CD4-positive, alpha-beta T cell (primary cell): ENCODE results near the gene GRIN1. TPM values are rescaled to one million over a fixed set of nuclear protein-coding genes. Genes with fewer than 3 reads are reported as not detected.

Experiments used
- ATAC-seq: fragments of 200-7000 bp; cut with Tn5 transposase; one replicate; pipeline ENCODE4 v1.10.0; 2022; ENCODE audit warnings: mild to moderate bottlenecking; ENCODE audit not compliant: poor library complexity
- CTCF ChIA-PET: fragments of 350-600 bp; sonication (Branson Sonifier 250); formaldehyde crosslinking; loops from one replicate; lab custom pipeline; 2021; ENCODE audit warnings: antibody characterized with exemption, inconsistent platforms; lab: Charles Lee
- POLR2A ChIA-PET: fragments of 350-600 bp; sonication (Branson Sonifier 250); formaldehyde crosslinking; loops from one replicate; lab custom pipeline; 2021; ENCODE audit warnings: antibody characterized with exemption, inconsistent platforms; lab: Charles Lee
- DNase-seq, 14 experiments: peaks; one replicate each; pipeline ENCODE4 v3.0.0-alpha.2; 2013 to 2020; ENCODE audit warnings: mixed read lengths in 2 of 14
- H3K27ac ChIP-seq, 2 donors: one replicate each; pipeline versions ENCODE4 v1.5.1 to v1.7.0; 2013; ENCODE audit warnings: low read length in 2 of 2, low read depth in 1 of 2, mild to moderate bottlenecking in 1 of 2
- H3K27me3 ChIP-seq, 2 experiments: 1 replicate in 1 of 2; 2 replicates in 1 of 2; pipeline versions ENCODE4 v1.6.1 to v1.7.0; 2013; ENCODE audit warnings: low read length in 2 of 2, control low read depth in 1 of 2, mild to moderate bottlenecking in 1 of 2, moderate library complexity in 1 of 2; ENCODE audit not compliant: insufficient read depth in 2 of 2, control insufficient read depth in 1 of 2
- H3K36me3 ChIP-seq: one replicate; pipeline ENCODE4 v1.6.1; 2013; ENCODE audit warnings: low read length, control low read depth; ENCODE audit not compliant: insufficient read depth
- H3K4me1 ChIP-seq: one replicate; pipeline ENCODE4 v1.6.1; 2013; ENCODE audit warnings: low read length, control low read depth; ENCODE audit not compliant: insufficient read depth
- H3K4me3 ChIP-seq: one replicate; pipeline ENCODE4 v1.5.1; 2013; ENCODE audit warnings: mild to moderate bottlenecking, low read length, moderate library complexity
- H3K9me3 ChIP-seq, 2 experiments: 1 replicate in 1 of 2; 2 replicates in 1 of 2; pipeline versions ENCODE4 v1.6.1 to v1.7.0; 2013; ENCODE audit warnings: low read length in 2 of 2, mild to moderate bottlenecking in 2 of 2, control low read depth in 1 of 2, moderate library complexity in 1 of 2; ENCODE audit not compliant: control insufficient read depth in 1 of 2, insufficient read depth in 1 of 2
- H3K27ac Mint-ChIP-seq: one replicate; pipeline ENCODE4 v1.8.0; 2020; ENCODE audit warnings: mixed read lengths
- H3K27me3 Mint-ChIP-seq: one replicate; pipeline ENCODE4 v1.8.0; 2021; ENCODE audit warnings: mixed read lengths
- H3K36me3 Mint-ChIP-seq: one replicate; pipeline ENCODE4 v1.8.0; 2021; ENCODE audit warnings: low read depth, mixed read lengths
- H3K4me1 Mint-ChIP-seq: one replicate; pipeline ENCODE4 v1.8.0; 2021; ENCODE audit warnings: low read depth, mixed read lengths
- H3K4me3 Mint-ChIP-seq: one replicate; pipeline ENCODE4 v1.8.0; 2020; ENCODE audit warnings: mild to moderate bottlenecking, mixed read lengths
- H3K9me3 Mint-ChIP-seq: one replicate; pipeline ENCODE4 v1.8.0; 2020; ENCODE audit warnings: mixed read lengths
- intact Hi-C, 2 experiments: fragments of 100-400 bp; cut with DNase I in 1 of 2; cut with micrococcal nuclease in 1 of 2; formaldehyde crosslinking; loops; one replicate each; pipeline versions ENCODE4 v1.15.1 to v1.9.0; 2023 to 2025; cut with DNase I, micrococcal nuclease
- total RNA-seq, 174 experiments: library from RNA in 2 of 174; stranded (reverse) in 2 of 174; gene quantifications; one replicate each; pipeline ENCODE4 v1.2.3 and lab custom pipeline; 2021 to 2026
- TF ChIP-seq, protein P1 (sequence below): fragments of 200-600 bp; IDR thresholded peaks from one replicate; pipeline ENCODE4 v1.8.0; 2022; ENCODE audit warnings: antibody characterized with exemption, mild to moderate bottlenecking

The GRIN1 gene
- total RNA-seq, 2 experiments from 2014 or later: not detected

DNA sequence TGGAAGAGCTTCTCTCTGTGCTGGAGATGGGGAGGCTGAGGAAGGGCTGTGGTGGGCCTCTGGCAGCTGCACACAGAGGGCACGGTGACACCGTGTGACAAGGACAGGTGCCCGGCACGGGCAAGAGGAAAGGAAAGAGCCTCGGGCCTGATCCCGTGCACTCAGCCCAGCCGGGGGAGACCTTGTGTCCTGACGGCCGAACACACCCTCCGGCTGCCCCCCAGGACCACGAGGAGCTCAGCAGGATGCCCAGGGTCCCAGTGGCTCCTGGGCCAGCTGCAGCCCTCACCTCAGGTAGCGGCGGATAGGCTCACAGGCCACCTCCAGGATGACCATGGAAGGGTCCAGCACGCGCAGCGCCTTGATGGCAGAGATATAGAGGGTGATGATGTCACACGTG, 43.9 kb downstream of the GRIN1 start:
- Mint-ChIP-seq H3K4me3 (peak overlapping the region; percentile 4), H3K27ac (no peak overlapping the region), H3K9me3 (no peaks in the 10 kb centered on the region), H3K27me3 (no peaks in the 10 kb centered on the region), H3K4me1 (peaks cover 19% of the 10 kb centered on the region), H3K36me3 (peaks cover 61% of the 10 kb centered on the region)
- Histone ChIP-seq H3K36me3 (peaks cover 78% of the 10 kb centered on the region), H3K4me1 (peaks cover 27% of the 10 kb centered on the region), H3K9me3 (no peaks in the 10 kb centered on the region), H3K27me3 (no peaks in the 10 kb centered on the region), H3K4me3 (no peak overlapping the region), H3K27ac (no peak overlapping the region)
- ChIA-PET CTCF (no interaction called here), POLR2A (no interaction called here)
- intact Hi-C loops: no loop called here
- DNase-seq (no peak), ATAC-seq (no peak)
- TF ChIP-seq, protein P1, sequence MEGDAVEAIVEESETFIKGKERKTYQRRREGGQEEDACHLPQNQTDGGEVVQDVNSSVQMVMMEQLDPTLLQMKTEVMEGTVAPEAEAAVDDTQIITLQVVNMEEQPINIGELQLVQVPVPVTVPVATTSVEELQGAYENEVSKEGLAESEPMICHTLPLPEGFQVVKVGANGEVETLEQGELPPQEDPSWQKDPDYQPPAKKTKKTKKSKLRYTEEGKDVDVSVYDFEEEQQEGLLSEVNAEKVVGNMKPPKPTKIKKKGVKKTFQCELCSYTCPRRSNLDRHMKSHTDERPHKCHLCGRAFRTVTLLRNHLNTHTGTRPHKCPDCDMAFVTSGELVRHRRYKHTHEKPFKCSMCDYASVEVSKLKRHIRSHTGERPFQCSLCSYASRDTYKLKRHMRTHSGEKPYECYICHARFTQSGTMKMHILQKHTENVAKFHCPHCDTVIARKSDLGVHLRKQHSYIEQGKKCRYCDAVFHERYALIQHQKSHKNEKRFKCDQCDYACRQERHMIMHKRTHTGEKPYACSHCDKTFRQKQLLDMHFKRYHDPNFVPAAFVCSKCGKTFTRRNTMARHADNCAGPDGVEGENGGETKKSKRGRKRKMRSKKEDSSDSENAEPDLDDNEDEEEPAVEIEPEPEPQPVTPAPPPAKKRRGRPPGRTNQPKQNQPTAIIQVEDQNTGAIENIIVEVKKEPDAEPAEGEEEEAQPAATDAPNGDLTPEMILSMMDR: no peak

DNA sequence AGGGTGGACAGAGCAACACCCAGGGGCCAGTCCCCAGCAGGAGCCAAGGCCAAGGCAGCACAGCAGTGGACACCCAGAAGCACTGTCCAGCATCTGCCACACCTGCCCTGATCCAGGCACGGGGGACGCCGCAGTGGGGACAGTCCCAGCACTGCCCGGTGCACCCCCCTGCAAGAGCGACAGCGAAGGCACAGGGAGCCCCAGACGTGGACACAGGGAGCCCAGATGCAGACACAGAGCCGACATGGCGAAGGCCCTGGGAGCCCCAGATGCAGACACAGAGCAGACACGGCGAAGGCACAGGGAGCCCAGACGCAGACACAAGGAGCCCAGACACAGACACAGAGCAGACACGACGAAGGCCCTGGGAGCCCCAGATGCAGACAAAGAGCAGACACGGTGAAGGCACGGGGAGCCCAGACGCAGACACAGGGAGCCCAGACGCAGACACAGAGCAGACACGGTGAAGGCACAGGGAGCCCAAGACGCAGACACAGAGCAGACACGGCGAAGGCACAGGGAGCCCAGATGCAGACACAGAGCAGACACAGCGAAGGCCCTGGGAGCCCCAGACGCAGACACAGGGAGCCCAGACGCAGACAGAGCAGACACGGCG, 45.1 kb downstream of the GRIN1 start:
- Histone ChIP-seq H3K36me3 (peaks cover 71% of the 10 kb centered on the region), H3K27me3 (no peaks in the 10 kb centered on the region), H3K4me1 (peaks cover 35% of the 10 kb centered on the region), H3K27ac (no peak overlapping the region), H3K9me3 (no peaks in the 10 kb centered on the region), H3K4me3 (no peak overlapping the region)
- intact Hi-C loops: no loop called here
- Mint-ChIP-seq H3K9me3 (no peaks in the 10 kb centered on the region), H3K4me3 (peak overlapping the region; percentile 56), H3K27me3 (no peaks in the 10 kb centered on the region), H3K27ac (peak overlapping the region; percentile 39), H3K4me1 (peaks cover 22% of the 10 kb centered on the region), H3K36me3 (peaks cover 68% of the 10 kb centered on the region)
- POLR2A ChIA-PET: no interaction called here
- no peak for DNase-seq
- TF ChIP-seq, protein P1: no peak
- CTCF ChIA-PET: no interaction called here
- no peak for ATAC-seq

DNA sequence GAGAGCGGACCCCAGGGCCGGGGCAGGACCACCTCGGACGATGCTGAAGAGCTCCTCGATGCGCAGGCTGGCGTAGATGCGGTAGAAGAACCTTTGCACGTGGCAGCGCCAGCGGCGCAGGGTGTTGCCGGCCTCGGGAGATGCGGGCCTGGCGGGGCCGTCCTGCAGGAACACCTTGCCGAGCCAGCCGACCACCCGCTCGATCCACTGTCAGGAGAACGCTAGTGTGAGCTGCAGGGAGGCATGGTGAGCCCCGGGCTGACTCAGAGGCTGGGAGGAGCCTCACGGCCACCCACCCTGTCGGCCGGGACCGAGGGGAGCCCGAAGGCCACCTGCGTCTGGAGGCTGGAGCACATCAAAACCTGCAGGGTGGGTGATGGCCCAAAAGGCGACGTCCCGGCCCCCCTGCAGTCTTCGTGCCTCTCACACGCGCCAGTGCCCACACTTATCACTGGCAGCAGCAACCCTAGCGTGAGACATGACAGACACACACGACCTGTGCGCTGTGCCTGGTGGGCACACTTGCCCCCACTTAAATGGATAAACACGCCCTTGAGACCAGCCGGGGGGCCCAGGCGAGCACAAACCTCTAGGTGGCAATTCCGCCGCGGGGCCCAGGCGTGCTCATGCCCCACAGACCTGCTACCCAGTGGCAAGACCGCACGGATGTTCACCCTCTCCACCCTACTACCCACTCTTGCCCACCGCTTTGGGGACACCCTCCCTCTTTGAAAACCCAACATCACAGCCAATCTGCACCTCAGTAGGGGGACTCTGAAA, 46.1 kb downstream of the GRIN1 start:
- Mint-ChIP-seq H3K27me3 (no peaks in the 10 kb centered on the region), H3K27ac (no peak overlapping the region), H3K36me3 (peaks cover 70% of the 10 kb centered on the region), H3K4me1 (peaks cover 29% of the 10 kb centered on the region), H3K9me3 (no peaks in the 10 kb centered on the region), H3K4me3 (no peak overlapping the region)
- POLR2A ChIA-PET: no interaction called here
- peaks cover 44% of the 10 kb centered on the region for H3K4me1 ChIP-seq
- CTCF ChIA-PET: no interaction called here
- TF ChIP-seq, protein P1: no peak
- no peak overlapping the region for H3K4me3 ChIP-seq
- ATAC-seq: no peak
- intact Hi-C loops: loop anchor here in 1 of 2 experiments (5.0 kb wide), 1 partner anchor 52 kb away; no protein-coding TSS in a partner anchor
- peaks cover 66% of the 10 kb centered on the region for H3K36me3 ChIP-seq
- no peaks in the 10 kb centered on the region for H3K27me3 ChIP-seq
- H3K27ac ChIP-seq: no peak overlapping the region
- DNase-seq: no peak
- H3K9me3 ChIP-seq: no peaks in the 10 kb centered on the region
